GM19023 (cell line): ENCODE data around the gene HS3ST4.

Experiments
- ATAC-seq: cut with Tn5 transposase; IDR thresholded peaks from one replicate; pipeline ENCODE4 v1.9.1; 2021; ENCODE audit warnings: mild to moderate bottlenecking, moderate library complexity; ENCODE audit not compliant: unreplicated experiment

HS3ST4 gene

GRCh38 chr16:25691519-25692091 is at the start of gene HS3ST4:
TSS of gene HS3ST4 (plus strand) at chr16:25691959.
- no peak for ATAC-seq

- ATAC-seq, result no peak
These were observed 48.1 kb upstream of the HS3ST4 start for GRCh38 chr16:25643633-25644032.

GRCh38 chr16:25656639-25657038 is 35.1 kb upstream of the HS3ST4 start:
- ATAC-seq, result no peak

GRCh38 chr16:25676820-25677219 is 14.9 kb upstream of the HS3ST4 start:
- no peak for ATAC-seq

- ATAC-seq, result no peak
These were observed 12.2 kb upstream of the HS3ST4 start for GRCh38 chr16:25679511-25679910.

GRCh38 chr16:25689137-25689836 is 2.5 kb upstream of the HS3ST4 start:
- no peak for ATAC-seq

- ATAC-seq, result no peak
These were observed 1.1 kb upstream of the HS3ST4 start for GRCh38 chr16:25690552-25691143.

- no peak for ATAC-seq
These were observed 587 bp downstream of the HS3ST4 start for GRCh38 chr16:25692351-25692741.

- no peak for ATAC-seq
These were observed 1.2 kb downstream of the HS3ST4 start for GRCh38 chr16:25692742-25693508.

- ATAC-seq, result no peak
These were observed 1.9 kb downstream of the HS3ST4 start for GRCh38 chr16:25693631-25694030.

- no peak for ATAC-seq
These were observed 7.3 kb downstream of the HS3ST4 start for GRCh38 chr16:25699069-25699468.

- ATAC-seq, result no peak
These were observed 8.8 kb downstream of the HS3ST4 start for GRCh38 chr16:25700547-25700946.

- no peak for ATAC-seq
These were observed 15.8 kb downstream of the HS3ST4 start for GRCh38 chr16:25707553-25707952.

- ATAC-seq, result no peak
These were observed 16.3 kb downstream of the HS3ST4 start for GRCh38 chr16:25707982-25708583.

- no peak for ATAC-seq
These were observed 17.5 kb downstream of the HS3ST4 start for GRCh38 chr16:25709213-25709612.

GRCh38 chr16:25713785-25714570 is 22.2 kb downstream of the HS3ST4 start:
- no peak for ATAC-seq

GRCh38 chr16:25716186-25716585 is 24.4 kb downstream of the HS3ST4 start:
- no peak for ATAC-seq

- no peak for ATAC-seq
These were observed 29.7 kb downstream of the HS3ST4 start for GRCh38 chr16:25721439-25721838.

- no peak for ATAC-seq
These were observed 34.8 kb downstream of the HS3ST4 start for GRCh38 chr16:25726430-25727098.
